H1 (cell line): ENCODE measurements around the gene FMNL2. TPM values are rescaled to one million over a fixed set of nuclear protein-coding genes. Genes with fewer than 3 reads are reported as not detected.
A peak's percentile ranks its signal among the peaks of the same experiment; 100 is the strongest.

Experiments used
- CTCF ChIA-PET: fragments of 300-600 bp; sonication (Branson Sonifier 250); formaldehyde crosslinking; loops from one replicate; lab custom pipeline; 2021; ENCODE audit not compliant: partially characterized antibody; lab: Charles Lee
- POLR2A ChIA-PET: fragments of 300-600 bp; sonication (Branson Sonifier 250); formaldehyde crosslinking; loops from one replicate; lab custom pipeline; 2021; ENCODE audit warnings: inconsistent platforms; ENCODE audit not compliant: partially characterized antibody; lab: Charles Lee
- DNase-seq, 2 experiments: peaks; one replicate each; pipeline versions ENCODE4 v3.0.0 to v3.0.0-alpha.2; 2010 to 2022; ENCODE audit warnings: low spot score in 2 of 2, low read depth in 1 of 2, mixed read lengths in 1 of 2
- FAIRE-seq: peaks from 2 replicates; lab custom pipeline; 2011; peaks lifted over from hg19 to GRCh38; lab: Jason Lieb, UNC
- H2AFZ ChIP-seq: 2 replicates; pipeline ENCODE4 v1.8.1; 2012; ENCODE audit warnings: low read length, inconsistent platforms
- H2AK5ac ChIP-seq: 2 replicates; pipeline ENCODE4 v1.6.1; 2013; ENCODE audit warnings: low read depth, low read length
- H2BK120ac ChIP-seq: replicated peaks from 2 replicates; pipeline ENCODE3; 2013; ENCODE audit warnings: low read depth, low read length, inconsistent platforms
- H2BK12ac ChIP-seq: 2 replicates; pipeline ENCODE4 v1.6.1; 2013; ENCODE audit warnings: low read depth, low read length
- H2BK15ac ChIP-seq: 2 replicates; pipeline ENCODE4 v1.6.1; 2013; ENCODE audit warnings: low read length
- H2BK20ac ChIP-seq: 2 replicates; pipeline ENCODE4 v1.6.1; 2013; ENCODE audit warnings: low read length
- H2BK5ac ChIP-seq: 2 replicates; pipeline ENCODE4 v1.6.1; 2013; ENCODE audit warnings: low read depth, low read length
- H3K14ac ChIP-seq: 2 replicates; pipeline ENCODE4 v1.6.1; 2013; ENCODE audit warnings: inconsistent platforms; ENCODE audit not compliant: insufficient read length
- H3K18ac ChIP-seq: 2 replicates; pipeline ENCODE4 v1.6.1; 2013; ENCODE audit warnings: low read length; ENCODE audit errors: extremely low read depth
- H3K23ac ChIP-seq: 2 replicates; pipeline ENCODE4 v1.6.1; 2013; ENCODE audit warnings: inconsistent platforms; ENCODE audit not compliant: insufficient read length
- H3K23me2 ChIP-seq: 2 replicates; pipeline ENCODE4 v1.6.1; 2013; ENCODE audit warnings: low read depth, low read length
- H3K27ac ChIP-seq: 2 replicates; pipeline ENCODE4 v1.6.1; 2011; ENCODE audit warnings: low read depth, low read length, inconsistent platforms
- H3K27me3 ChIP-seq, 4 experiments: replicated peaks in 1 of 4; 1 replicate in 1 of 4; 2 replicates in 3 of 4; pipeline versions ENCODE4 v1.6.1 to v1.8.1; 2011 to 2013; ENCODE audit warnings: low read length in 3 of 4, mild to moderate bottlenecking in 3 of 4, inconsistent platforms in 2 of 4, mixed read lengths in 2 of 4, moderate library complexity in 1 of 4; ENCODE audit not compliant: control insufficient read depth in 3 of 4, insufficient read depth in 3 of 4; ENCODE audit errors: extremely low read depth in 1 of 4
- H3K36me3 ChIP-seq, 4 experiments: 2 replicates each; pipeline versions ENCODE4 v1.6.1 to v1.8.1; 2011 to 2013; ENCODE audit warnings: mild to moderate bottlenecking in 4 of 4, low read length in 3 of 4, moderate library complexity in 2 of 4, control low read depth in 1 of 4, inconsistent platforms in 1 of 4; ENCODE audit not compliant: insufficient read depth in 4 of 4, control insufficient read depth in 2 of 4
- H3K4ac ChIP-seq: replicated peaks from 2 replicates; pipeline ENCODE3; 2013; ENCODE audit warnings: low read length, low read depth, mixed read lengths, inconsistent platforms; ENCODE audit not compliant: insufficient read length
- H3K4me1 ChIP-seq, 4 experiments: replicated peaks in 1 of 4; 1 replicate in 1 of 4; 2 replicates in 3 of 4; pipeline versions ENCODE4 v1.6.1 to v1.8.1; 2011 to 2013; ENCODE audit warnings: low read length in 3 of 4, inconsistent platforms in 2 of 4, mixed read lengths in 1 of 4; ENCODE audit not compliant: insufficient read depth in 4 of 4, control insufficient read depth in 3 of 4
- H3K4me2 ChIP-seq, 2 experiments: 2 replicates each; pipeline versions ENCODE4 v1.6.1 to v1.8.1; 2011 to 2013; ENCODE audit warnings: low read depth in 2 of 2, low read length in 2 of 2, control low read depth in 1 of 2, inconsistent platforms in 1 of 2, mild to moderate bottlenecking in 1 of 2; ENCODE audit not compliant: insufficient read depth in 1 of 2
- H3K4me3 ChIP-seq, 4 experiments: fragments of 200-600, 300-600 bp in 1 of 4; sonication (generic), shearing (Covaris generic), sonication (Bioruptor Twin) in 1 of 4; 2 replicates each; pipeline versions ENCODE4 v1.5.1 to v1.8.1; 2011 to 2016; ENCODE audit warnings: low read length in 4 of 4, low read depth in 3 of 4, control low read depth in 2 of 4, inconsistent platforms in 2 of 4, mild to moderate bottlenecking in 2 of 4, mixed read lengths in 1 of 4, moderate library complexity in 1 of 4; ENCODE audit not compliant: insufficient read depth in 2 of 4; ENCODE audit errors: extremely low read depth in 1 of 4
- H3K56ac ChIP-seq: replicated peaks from 2 replicates; pipeline ENCODE3; 2013; ENCODE audit warnings: low read depth, mild to moderate bottlenecking, mixed read lengths, low read length, inconsistent platforms; ENCODE audit not compliant: insufficient read length
- H3K79me1 ChIP-seq: 2 replicates; pipeline ENCODE4 v1.6.1; 2013; ENCODE audit warnings: low read depth, low read length, control low read depth
- H3K79me2 ChIP-seq, 2 experiments: 2 replicates each; pipeline versions ENCODE4 v1.6.1 to v1.8.1; 2012 to 2013; ENCODE audit warnings: low read length in 2 of 2, mild to moderate bottlenecking in 2 of 2, inconsistent platforms in 1 of 2; ENCODE audit not compliant: insufficient read depth in 2 of 2, control insufficient read depth in 1 of 2
- H3K9ac ChIP-seq, 4 experiments: replicated peaks in 1 of 4; 1 replicate in 1 of 4; 2 replicates in 3 of 4; pipeline versions ENCODE4 v1.6.1 to v1.8.1; 2011 to 2013; ENCODE audit warnings: low read depth in 3 of 4, low read length in 3 of 4, control low read depth in 2 of 4, mild to moderate bottlenecking in 2 of 4, moderate library complexity in 2 of 4, inconsistent platforms in 1 of 4; ENCODE audit errors: extremely low read depth in 1 of 4
- H3K9me3 ChIP-seq, 2 experiments: 2 replicates each; pipeline versions ENCODE4 v1.6.1 to v1.8.1; 2012 to 2013; ENCODE audit warnings: mild to moderate bottlenecking in 2 of 2, moderate library complexity in 2 of 2, control low read depth in 1 of 2, inconsistent platforms in 1 of 2, low read depth in 1 of 2, low read length in 1 of 2, mixed read lengths in 1 of 2; ENCODE audit not compliant: insufficient read depth in 2 of 2
- H4K20me1 ChIP-seq, 2 experiments: replicated peaks in 1 of 2; 2 replicates each; pipeline versions ENCODE3 to v1.8.1; 2011 to 2013; ENCODE audit warnings: inconsistent platforms in 2 of 2, low read length in 2 of 2, mild to moderate bottlenecking in 1 of 2; ENCODE audit not compliant: insufficient read depth in 2 of 2, control insufficient read depth in 1 of 2
- H4K5ac ChIP-seq: 2 replicates; pipeline ENCODE4 v1.6.1; 2013; ENCODE audit warnings: low read length, low read depth, mixed read lengths, inconsistent platforms; ENCODE audit not compliant: insufficient read length
- H4K8ac ChIP-seq: 2 replicates; pipeline ENCODE4 v1.8.0; 2013; ENCODE audit warnings: mild to moderate bottlenecking, moderate library complexity, low read length, inconsistent platforms; ENCODE audit not compliant: insufficient read depth; ENCODE audit errors: extremely low read depth
- H4K91ac ChIP-seq: replicated peaks from 2 replicates; pipeline ENCODE3; 2013; ENCODE audit warnings: low read length, mixed read lengths, inconsistent platforms; ENCODE audit not compliant: insufficient read length
- BRCA1 ChIP-seq: IDR thresholded peaks from 2 replicates; pipeline ENCODE4 v1.6.1; 2012; ENCODE audit warnings: low read depth, low read length, improper control_type of control experiment
- JUND ChIP-seq: IDR thresholded peaks from 2 replicates; pipeline ENCODE4 v1.6.1; 2011; ENCODE audit warnings: mild to moderate bottlenecking, improper control_type of control experiment, low read length
- SIN3A ChIP-seq, 2 experiments: IDR thresholded peaks in 1 of 2; conservative IDR thresholded peaks in 1 of 2; 2 replicates each; pipeline ENCODE4 v1.6.1; 2011 to 2012; ENCODE audit warnings: low read length in 2 of 2, improper control_type of control experiment in 1 of 2, low read depth in 1 of 2, mild to moderate bottlenecking in 1 of 2
- WGBS, 2 experiments: shearing (Covaris generic) in 1 of 2; methylation state at CpG; one replicate each; pipeline versions ENCODE4 v1.1.6 to v1.1.7; 2013 to 2015; ENCODE audit warnings: low lambda C conversion rate in 2 of 2, mixed read lengths in 2 of 2, inconsistent platforms in 1 of 2, low coverage in 1 of 2, missing lambda C conversion rate in 1 of 2; ENCODE audit not compliant: insufficient replicate concordance in 2 of 2, insufficient coverage in 1 of 2, insufficient read length in 1 of 2; ENCODE audit errors: extremely low coverage in 1 of 2, missing lambda C conversion rate in 1 of 2; 5-methylcytosine and 5-hydroxymethylcytosine counted together
- polyA plus RNA-seq, 7 experiments: library from polyadenylated mRNA; depleted of rRNA in 3 of 7; stranded (reverse) in 5 of 7; unstranded in 2 of 7; fragments of >200 nt in 5 of 7; fragments of 200-250 nt in 2 of 7; gene quantifications; 1 replicate in 5 of 7; 2 replicates in 1 of 7; 4 replicates in 1 of 7; pipeline versions ENCODE4 v1.2.1 to v1.2.3, GENCODE V29; 2011 to 2013; ENCODE audit warnings: missing spikeins in 2 of 7, mixed read lengths in 2 of 7
- total RNA-seq: library from RNA; stranded (reverse); fragmentation: NEBNext Ultra II Directional; extraction: Animal tissue kit (Norgen Biotek cat#: 25700); gene quantifications from 2 replicates; pipeline ENCODE4 v1.2.1, GENCODE V29; 2021

Gene FMNL2
- total and polyA plus RNA-seq, 2 of the 8 experiments (the other 6 are each of a cell fraction or from before 2014, with no cell fraction given): 15.5 to 45.1 TPM

DNA sequence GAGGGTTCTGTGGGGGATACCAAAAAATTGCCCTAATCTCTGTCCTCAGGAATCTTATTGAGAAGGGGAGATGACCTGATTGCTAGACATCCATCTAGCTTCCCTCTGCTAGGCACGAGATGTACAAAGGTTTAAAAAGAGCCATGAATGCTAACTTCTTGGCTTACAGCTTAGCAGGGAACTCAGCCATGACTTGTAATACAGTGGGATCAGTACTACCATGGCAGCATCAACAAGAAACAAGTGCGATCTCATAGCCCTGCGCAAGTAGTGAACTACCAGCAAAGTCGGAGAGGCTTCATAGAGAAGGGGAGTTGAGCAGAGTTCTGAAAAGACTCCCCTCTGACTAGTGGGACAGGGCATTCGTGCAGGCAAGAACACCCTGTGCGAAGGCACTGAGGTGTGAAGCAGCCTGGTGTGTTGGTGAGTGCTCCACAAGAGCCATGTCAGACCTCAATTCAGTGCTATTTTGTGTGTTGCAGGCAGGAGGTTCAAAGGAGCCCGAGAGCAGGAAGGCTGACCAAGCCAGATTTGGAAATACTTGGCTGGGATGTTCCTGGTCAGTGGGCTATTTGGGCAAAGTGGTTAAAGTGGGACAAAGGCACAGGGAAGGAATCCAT, 130.0 kb downstream of the FMNL2 start:
- FAIRE-seq: no peak
- H4K5ac ChIP-seq: no peak overlapping the region
- H3K4me1 ChIP-seq: peaks cover 0 to 35% (median 11%) of the 10 kb centered on the region in 4 experiments
- TF ChIP-seq JUND: no peak
- no peak for TF ChIP-seq BRCA1
- TF ChIP-seq SIN3A (conservative IDR thresholded peaks at IDR 0.05 in 1 of 2, IDR thresholded peaks at IDR 0.05 in 1 of 2; ENCODE audit: low read depth in 1 of 2, low read length in 2 of 2): no peak
- peak overlapping the region; percentile 56; the same call in 1 of the 2 replicates for H2AK5ac ChIP-seq
- H3K27me3 ChIP-seq: no peaks in the 10 kb centered on the region
- H2BK15ac ChIP-seq: no peak overlapping the region
- H3K23me2 ChIP-seq: no peaks in the 10 kb centered on the region
- no peak overlapping the region for H4K91ac ChIP-seq
- ChIA-PET POLR2A (interaction anchor here (2.9 kb wide), 1 partner anchor 129 kb away, joined by 8 read pairs; no protein-coding TSS in a partner anchor), CTCF (interaction anchor here (1.4 to 2.1 kb wide), 3 partner anchors 11 to 417 kb away, joined by 3 to 5 read pairs (median 4); partner anchors contain the start of gene STAM2)
- H4K8ac ChIP-seq: no peak overlapping the region; the same call in 1 of the 2 replicates
- H2AFZ ChIP-seq: no peak overlapping the region
- H2BK12ac ChIP-seq: no peak overlapping the region
- no peaks in the 10 kb centered on the region for H3K36me3 ChIP-seq
- no peak overlapping the region for H3K4ac ChIP-seq
- H4K20me1 ChIP-seq: peaks cover 5 to 8% of the 10 kb centered on the region in 2 experiments
- no peak overlapping the region for H3K4me3 ChIP-seq
- no peak overlapping the region for H3K14ac ChIP-seq
- H3K79me1 ChIP-seq: peaks cover 13% of the 10 kb centered on the region
- H2BK5ac ChIP-seq: no peak overlapping the region
- no peak overlapping the region for H3K9ac ChIP-seq
- no peak overlapping the region for H3K27ac ChIP-seq
- H3K9me3 ChIP-seq: no peaks in the 10 kb centered on the region
- 96% methylated on average over 7 of the region's 7 CpGs; no CpG with 5 or more reads in 1 of the 2 experiments for WGBS, 2 experiments
- no peak overlapping the region for H3K4me2 ChIP-seq
- H3K56ac ChIP-seq: no peak overlapping the region
- no peak overlapping the region for H2BK120ac ChIP-seq
- H3K79me2 ChIP-seq: peaks cover 4 to 94% of the 10 kb centered on the region in 2 experiments; a peak in 3 of 4 replicates
- DNase-seq: no peak
- H2BK20ac ChIP-seq: no peak overlapping the region
- no peak overlapping the region for H3K18ac ChIP-seq
- no peak overlapping the region for H3K23ac ChIP-seq
